Tibial nerve (tissue), 4 donors: ENCODE measurements around the gene SINHCAF. TPM values are rescaled to one million over a fixed set of nuclear protein-coding genes. Genes with fewer than 3 reads are reported as not detected.

Source experiments
- DNase-seq, 2 donors: peaks; one replicate each; pipeline ENCODE4 v3.0.0-alpha.2; 2019; ENCODE audit warnings: low spot score in 2 of 2
- H3K27ac ChIP-seq, 4 donors: fragments of 200-600 bp; sonication (generic) in 3 of 4; one replicate each; pipeline ENCODE4 v1.5.1; 2017 to 2019; ENCODE audit warnings: mild to moderate bottlenecking in 1 of 4
- H3K27me3 ChIP-seq, 2 donors: fragments of 200-600 bp; sonication (generic) in 1 of 2; one replicate each; pipeline versions ENCODE4 v1.5.1 to v1.6.0; 2017 to 2019
- H3K36me3 ChIP-seq, 3 donors: fragments of 200-600 bp; sonication (generic); one replicate each; pipeline ENCODE4 v1.5.1; 2018 to 2019
- H3K4me1 ChIP-seq, 4 donors: fragments of 200-600 bp; sonication (generic) in 3 of 4; one replicate each; pipeline ENCODE4 v1.5.1; 2017 to 2019
- H3K4me3 ChIP-seq, 4 donors: fragments of 200-600 bp; sonication (generic) in 3 of 4; one replicate each; pipeline ENCODE4 v1.5.1; 2017 to 2019; ENCODE audit warnings: mild to moderate bottlenecking in 1 of 4, moderate library complexity in 1 of 4
- H3K9me3 ChIP-seq, 4 donors: fragments of 200-600 bp; sonication (generic) in 3 of 4; one replicate each; pipeline ENCODE4 v1.5.1; 2017 to 2019
- EP300 ChIP-seq, 2 donors: sonication (generic); formaldehyde crosslinking; IDR thresholded peaks; one replicate each; pipeline ENCODE4 v1.6.1; 2017; ENCODE audit warnings: antibody characterized with exemption in 2 of 2, mild to moderate bottlenecking in 1 of 2
- POLR2A ChIP-seq, 2 donors: fragments of 450-650 bp; IDR thresholded peaks; one replicate each; pipeline ENCODE4 v1.6.1; 2017; ENCODE audit warnings: antibody characterized with exemption in 2 of 2, mild to moderate bottlenecking in 2 of 2, moderate library complexity in 2 of 2
- WGBS, 2 donors: methylation state at CpG; one replicate each; pipeline ENCODE4 v1.1.5; 2018; 5-methylcytosine and 5-hydroxymethylcytosine counted together
- total RNA-seq, 4 donors: library from RNA; depleted of rRNA; stranded (reverse); fragments of >200 nt; gene quantifications; one replicate each; pipeline ENCODE4 v1.1.0, GENCODE V29; 2016
- TF ChIP-seq, protein P1 (sequence below), 5 experiments: fragments of 200-600 bp in 3 of 5; fragments of 450-650 bp in 2 of 5; sonication (generic) in 3 of 5; IDR thresholded peaks; one replicate each; pipeline ENCODE4 v1.5.1; 2016 to 2019; ENCODE audit warnings: antibody characterized with exemption in 5 of 5, mild to moderate bottlenecking in 3 of 5, moderate library complexity in 2 of 5

Gene SINHCAF
- total RNA-seq, 4 donors from 2014 or later: 7.5 to 18.6 (median 10.5) TPM

DNA sequence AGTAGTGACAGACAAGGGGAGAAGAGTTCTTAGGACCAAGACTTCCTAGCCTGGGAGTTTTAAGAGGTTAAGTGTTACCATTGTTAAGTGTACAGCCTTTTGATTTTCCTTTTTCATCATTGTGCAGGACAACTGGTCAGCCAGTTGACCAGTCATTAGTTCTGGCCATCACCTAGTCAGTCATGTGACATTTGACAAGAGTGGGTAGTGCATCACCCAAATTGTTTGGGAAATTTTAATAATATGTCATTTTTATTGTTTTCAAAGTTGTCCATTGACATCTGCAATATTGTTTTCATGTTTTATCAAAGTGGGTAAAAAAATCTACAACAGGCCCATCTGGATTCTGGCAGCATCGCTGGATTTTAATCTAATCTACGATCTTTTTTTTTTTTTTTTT lies 15.5 kb downstream of the SINHCAF start:
- Histone ChIP-seq H3K36me3 (peaks cover 0 to under 1% (median 0%) of the 10 kb centered on the region in 3 donors), H3K27ac (no peak overlapping the region), H3K9me3 (no peaks in the 10 kb centered on the region), H3K4me3 (no peak overlapping the region), H3K27me3 (no peaks in the 10 kb centered on the region), H3K4me1 (no peaks in the 10 kb centered on the region)
- WGBS, 2 donors: 95 to 96% methylated on average over 2 of the region's 2 CpGs
- TF ChIP-seq POLR2A (IDR thresholded peaks at IDR 0.05) (no peak), EP300 (IDR thresholded peaks at IDR 0.05) (no peak)
- TF ChIP-seq, protein P1, sequence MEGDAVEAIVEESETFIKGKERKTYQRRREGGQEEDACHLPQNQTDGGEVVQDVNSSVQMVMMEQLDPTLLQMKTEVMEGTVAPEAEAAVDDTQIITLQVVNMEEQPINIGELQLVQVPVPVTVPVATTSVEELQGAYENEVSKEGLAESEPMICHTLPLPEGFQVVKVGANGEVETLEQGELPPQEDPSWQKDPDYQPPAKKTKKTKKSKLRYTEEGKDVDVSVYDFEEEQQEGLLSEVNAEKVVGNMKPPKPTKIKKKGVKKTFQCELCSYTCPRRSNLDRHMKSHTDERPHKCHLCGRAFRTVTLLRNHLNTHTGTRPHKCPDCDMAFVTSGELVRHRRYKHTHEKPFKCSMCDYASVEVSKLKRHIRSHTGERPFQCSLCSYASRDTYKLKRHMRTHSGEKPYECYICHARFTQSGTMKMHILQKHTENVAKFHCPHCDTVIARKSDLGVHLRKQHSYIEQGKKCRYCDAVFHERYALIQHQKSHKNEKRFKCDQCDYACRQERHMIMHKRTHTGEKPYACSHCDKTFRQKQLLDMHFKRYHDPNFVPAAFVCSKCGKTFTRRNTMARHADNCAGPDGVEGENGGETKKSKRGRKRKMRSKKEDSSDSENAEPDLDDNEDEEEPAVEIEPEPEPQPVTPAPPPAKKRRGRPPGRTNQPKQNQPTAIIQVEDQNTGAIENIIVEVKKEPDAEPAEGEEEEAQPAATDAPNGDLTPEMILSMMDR (IDR thresholded peaks at IDR 0.05): no peak
- no peak for DNase-seq

DNA sequence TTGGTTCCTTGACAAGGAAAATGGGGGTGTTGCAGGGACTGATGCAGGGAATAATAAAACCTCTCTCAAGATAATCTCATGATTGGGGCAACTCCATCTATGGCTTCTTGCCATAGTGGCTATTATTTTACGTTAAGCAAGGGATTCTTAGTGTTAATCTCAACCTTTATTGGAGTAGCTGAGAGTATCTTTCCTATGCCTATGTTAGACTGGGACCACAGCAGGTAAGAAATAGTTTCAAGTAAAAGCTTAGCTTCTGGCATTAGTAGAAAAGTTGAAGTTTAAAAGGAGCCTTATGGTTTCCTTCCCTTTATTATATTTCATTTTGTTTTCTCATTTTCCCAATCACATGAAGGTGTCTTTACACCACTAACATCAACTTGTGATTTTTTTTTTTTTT lies 16.7 kb downstream of the SINHCAF start:
- H3K9me3 ChIP-seq: no peaks in the 10 kb centered on the region
- no peaks in the 10 kb centered on the region for H3K27me3 ChIP-seq
- peaks cover 0 to 12% (median 0%) of the 10 kb centered on the region in 3 donors for H3K36me3 ChIP-seq
- H3K4me3 ChIP-seq: no peak overlapping the region
- WGBS, 2 donors: 92 to 96% methylated on average over 1 of the region's 1 CpG
- no peak for DNase-seq
- H3K27ac ChIP-seq: no peak overlapping the region
- no peak for TF ChIP-seq POLR2A (IDR thresholded peaks at IDR 0.05)
- TF ChIP-seq, protein P1 (IDR thresholded peaks at IDR 0.05): no peak
- no peak for TF ChIP-seq EP300 (IDR thresholded peaks at IDR 0.05)
- no peaks in the 10 kb centered on the region for H3K4me1 ChIP-seq

DNA sequence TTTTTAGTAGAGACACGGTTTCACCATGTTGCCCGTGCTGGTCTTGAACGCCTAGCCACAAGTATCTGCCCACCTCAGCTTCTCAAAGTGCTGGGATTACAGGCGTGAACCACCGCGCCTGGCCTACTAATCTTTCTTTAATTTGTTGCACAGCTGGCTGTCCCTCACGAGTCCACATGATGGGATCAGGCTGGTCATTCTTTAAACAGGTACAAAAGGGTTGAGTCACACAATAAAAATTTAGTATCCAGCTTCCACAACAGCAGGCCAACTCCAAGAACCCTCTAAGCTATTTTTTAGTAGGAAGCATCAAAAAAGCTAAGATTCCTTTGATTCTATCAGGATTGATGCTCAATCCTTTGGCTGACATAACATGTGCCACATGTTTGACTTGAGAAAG lies 17.8 kb downstream of the SINHCAF start:
- Histone ChIP-seq H3K27ac (no peak overlapping the region), H3K9me3 (no peaks in the 10 kb centered on the region), H3K36me3 (peaks cover 0 to 24% (median 0%) of the 10 kb centered on the region in 3 donors), H3K27me3 (no peaks in the 10 kb centered on the region), H3K4me3 (no peak overlapping the region), H3K4me1 (no peaks in the 10 kb centered on the region)
- 87 to 89% methylated on average over 7 of the region's 7 CpGs for WGBS, 2 donors
- TF ChIP-seq POLR2A (IDR thresholded peaks at IDR 0.05) (no peak), EP300 (IDR thresholded peaks at IDR 0.05) (no peak)
- TF ChIP-seq, protein P1 (IDR thresholded peaks at IDR 0.05): no peak
- DNase-seq: no peak

DNA sequence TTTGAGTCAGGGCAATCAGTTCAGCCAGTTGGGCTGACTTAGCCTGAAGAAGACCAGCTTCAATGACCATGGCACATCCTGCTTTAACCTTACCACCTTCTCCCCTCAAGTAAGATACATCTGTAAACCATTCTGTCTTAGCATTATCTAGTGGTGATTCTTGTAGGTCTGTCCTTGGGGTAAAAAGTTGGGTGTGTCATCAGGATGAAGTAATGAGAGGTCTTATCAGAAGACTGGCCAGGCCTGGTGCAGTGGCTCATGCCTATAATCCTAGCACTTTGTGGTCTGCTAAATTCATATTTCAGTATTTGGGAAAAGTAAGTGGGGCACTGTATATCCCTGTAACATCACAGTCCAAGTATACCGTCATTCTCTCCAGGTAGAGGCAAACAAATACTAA lies 19.1 kb downstream of the SINHCAF start:
- no peak for DNase-seq
- no peaks in the 10 kb centered on the region for H3K4me1 ChIP-seq
- peaks cover 0 to 31% (median 0%) of the 10 kb centered on the region in 3 donors for H3K36me3 ChIP-seq
- TF ChIP-seq, protein P1 (IDR thresholded peaks at IDR 0.05): no peak
- TF ChIP-seq EP300 (IDR thresholded peaks at IDR 0.05): no peak
- TF ChIP-seq POLR2A (IDR thresholded peaks at IDR 0.05): no peak
- H3K27me3 ChIP-seq: no peaks in the 10 kb centered on the region
- 94 to 100% methylated on average over 1 of the region's 1 CpG for WGBS, 2 donors
- H3K4me3 ChIP-seq: no peak overlapping the region
- H3K27ac ChIP-seq: no peak overlapping the region
- no peaks in the 10 kb centered on the region for H3K9me3 ChIP-seq

DNA sequence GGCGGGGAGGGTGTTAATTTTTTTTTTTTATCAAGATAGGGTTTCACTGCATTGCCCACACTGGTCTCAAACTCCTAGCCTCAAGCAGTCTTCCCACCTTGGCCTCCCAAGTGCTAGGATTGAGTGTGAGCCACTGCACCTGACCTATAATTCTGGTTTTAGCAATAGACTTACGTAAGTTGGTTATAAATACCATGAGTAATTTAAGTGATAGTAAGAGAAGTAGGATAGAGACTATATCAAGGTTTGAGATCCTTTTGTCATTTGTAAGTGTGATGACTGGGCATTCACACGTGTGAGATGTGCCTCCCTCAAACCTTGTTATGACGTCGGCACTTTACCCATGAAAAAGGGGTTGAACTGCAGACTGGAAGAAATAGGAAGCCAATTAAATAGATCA lies 22.5 kb downstream of the SINHCAF start:
- Histone ChIP-seq H3K27ac (no peak overlapping the region), H3K9me3 (no peaks in the 10 kb centered on the region), H3K4me1 (no peaks in the 10 kb centered on the region), H3K4me3 (no peak overlapping the region), H3K36me3 (peaks cover 0 to 31% (median 0%) of the 10 kb centered on the region in 3 donors), H3K27me3 (no peaks in the 10 kb centered on the region)
- no peak for DNase-seq
- WGBS, 2 donors: 90 to 93% methylated on average over 5 of the region's 5 CpGs
- TF ChIP-seq POLR2A (IDR thresholded peaks at IDR 0.05) (no peak), EP300 (IDR thresholded peaks at IDR 0.05) (no peak)

DNA sequence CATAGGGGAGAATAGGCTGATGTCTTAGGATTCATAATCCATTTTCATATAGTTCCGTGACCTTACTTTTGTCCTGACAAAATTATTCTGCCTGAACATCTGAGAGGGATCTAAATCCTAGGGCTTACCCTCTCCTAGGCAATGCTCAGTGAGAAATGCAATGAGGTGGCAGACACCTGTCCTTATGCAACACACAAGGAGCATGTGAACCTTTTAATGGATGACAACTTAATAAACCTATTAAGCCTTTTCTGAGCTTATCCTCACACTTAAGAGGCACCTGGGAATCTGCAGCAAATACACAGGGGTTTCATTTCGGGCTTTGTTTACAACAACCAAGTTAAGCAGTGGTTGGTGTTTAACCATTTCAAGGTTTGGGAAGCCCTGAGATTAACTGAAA lies 24.6 kb downstream of the SINHCAF start:
- no peak for DNase-seq
- Histone ChIP-seq H3K27me3 (no peaks in the 10 kb centered on the region), H3K9me3 (no peaks in the 10 kb centered on the region), H3K36me3 (peaks cover 0 to 47% (median 0%) of the 10 kb centered on the region in 3 donors), H3K4me1 (no peaks in the 10 kb centered on the region), H3K4me3 (no peak overlapping the region), H3K27ac (no peak overlapping the region)
- TF ChIP-seq, protein P1 (IDR thresholded peaks at IDR 0.05): no peak
- TF ChIP-seq POLR2A (IDR thresholded peaks at IDR 0.05): no peak
- no peak for TF ChIP-seq EP300 (IDR thresholded peaks at IDR 0.05)
- 92% methylated on average over 2 of the region's 2 CpGs for WGBS, 2 donors
